Measurements from ENCODE around the gene ZNF670. TPM values are rescaled to one million over a fixed set of nuclear protein-coding genes. Genes with fewer than 3 reads are reported as not detected.
"Not testable (repeated sequence)": the region's sequence is repeated elsewhere in the genome, so short reads cannot be mapped to it uniquely, and the experiment has no call there.

Gene ZNF670
- total RNA-seq, 1 experiment from 2014 or later: 9.8 TPM

- no peak for DNase-seq (ENCODE audit: low spot score)
Measured at GRCh38 chr1:247043406-247043805, 35.2 kb downstream of the ZNF670 start.

DNA sequence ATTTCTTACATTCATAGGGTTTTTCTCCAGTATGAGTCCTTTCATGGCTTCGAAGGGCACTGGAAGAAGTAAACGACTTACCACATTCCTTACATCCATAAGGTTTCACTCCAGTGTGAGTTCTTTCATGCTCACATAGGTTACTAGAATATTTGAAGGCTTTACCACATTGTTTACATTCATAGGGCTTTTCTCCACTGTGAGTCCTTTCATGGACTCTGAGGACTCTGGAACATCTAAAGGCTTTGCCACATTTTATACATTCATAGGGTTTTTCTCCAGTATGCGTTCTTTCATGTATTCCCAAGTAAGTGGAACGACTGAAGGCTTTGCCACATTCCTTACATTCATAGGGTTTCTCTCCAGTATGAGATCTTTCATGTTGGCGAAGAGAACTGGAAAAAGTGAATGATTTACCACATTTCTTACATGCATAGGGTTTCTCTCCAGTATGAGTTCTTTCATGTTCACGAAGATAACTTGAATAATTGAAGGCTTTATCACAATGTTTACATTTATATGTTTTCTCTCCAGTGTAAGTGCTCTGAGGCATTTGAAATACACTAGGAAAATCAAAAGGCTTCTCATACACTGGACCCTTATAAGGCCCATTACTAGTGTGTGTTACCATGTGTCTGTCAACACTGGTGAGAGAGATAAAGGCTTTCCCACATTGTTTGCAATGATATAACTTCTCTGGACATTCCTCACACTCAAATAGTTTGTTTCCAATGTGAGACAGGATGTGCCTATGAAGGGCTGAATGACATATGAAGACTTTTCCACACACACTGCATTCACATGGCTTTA is 40.9 kb downstream of the ZNF670 start:
- DNase-seq (ENCODE audit: low spot score): no peak

DNA sequence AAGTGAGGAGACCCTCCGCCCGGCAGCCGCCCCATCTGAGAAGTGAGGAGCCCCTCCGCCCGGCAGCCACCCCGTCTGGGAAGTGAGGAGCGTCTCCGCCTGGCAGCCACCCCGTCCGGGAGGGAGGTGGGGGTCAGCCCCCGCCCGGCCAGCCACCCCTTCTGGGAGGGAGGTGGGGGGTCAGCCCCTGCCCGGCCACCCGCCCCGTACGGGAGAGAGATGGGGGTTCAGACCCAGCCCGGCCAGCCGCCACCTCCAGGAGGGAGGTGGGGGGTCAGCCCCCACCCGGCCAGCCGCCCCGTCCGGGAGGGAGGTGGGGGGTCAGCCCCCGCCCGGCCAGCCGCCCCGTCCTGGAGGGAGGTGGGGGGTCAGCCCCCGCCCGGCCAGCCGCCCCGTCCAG is 46.3 kb downstream of the ZNF670 start:
- not testable (repeated sequence) for DNase-seq (ENCODE audit: low spot score)

Other genes starting within 250 kb of the ZNF670 start
- 53.6 and 63.7 TPM in 2 replicates for gene AHCTF1, start 146.9 kb downstream of the ZNF670 start, total RNA-seq (2014; rRNA removed; shearing (Covaris generic))
- 11.4 and 17.3 TPM in 2 replicates for gene ZNF695, start 70.8 kb downstream of the ZNF670 start, total RNA-seq (2014; rRNA removed; shearing (Covaris generic))
- 14.9 and 22.8 TPM in 2 replicates for gene ZNF669, start 25.5 kb upstream of the ZNF670 start, total RNA-seq (2014; rRNA removed; shearing (Covaris generic))
- gene ZNF124, start 93.2 kb upstream of the ZNF670 start, total RNA-seq (2014; rRNA removed; shearing (Covaris generic)): 67.1 and 69.2 TPM in 2 replicates
- not detected in 2 replicates for gene VN1R5, start 177.3 kb upstream of the ZNF670 start, total RNA-seq (2014; rRNA removed; shearing (Covaris generic))